IPS-18c (cell line): ENCODE results near the gene CREB5.

ENCODE experiments used
- H3K4me3 ChIP-seq: 2 replicates; pipeline ENCODE4 v1.7.0; 2013; ENCODE audit warnings: low read depth, mild to moderate bottlenecking, low read length, moderate library complexity; ENCODE audit not compliant: insufficient read depth
- H3K9me3 ChIP-seq: one replicate; pipeline ENCODE4 v1.6.1; 2013; ENCODE audit warnings: mild to moderate bottlenecking, low read length, moderate library complexity; ENCODE audit not compliant: control insufficient read depth, insufficient read depth

CREB5 gene

GRCh38 chr7:28643584-28644340 is 231.4 kb downstream of the CREB5 start:
- Histone ChIP-seq H3K4me3 (no peak overlapping the region), H3K9me3 (peaks cover 2% of the 10 kb centered on the region)

- H3K4me3 ChIP-seq = no peak overlapping the region
- peaks cover 2% of the 10 kb centered on the region for H3K9me3 ChIP-seq
Observed at GRCh38 chr7:28645866-28646265, 233.5 kb downstream of the CREB5 start.

DNA sequence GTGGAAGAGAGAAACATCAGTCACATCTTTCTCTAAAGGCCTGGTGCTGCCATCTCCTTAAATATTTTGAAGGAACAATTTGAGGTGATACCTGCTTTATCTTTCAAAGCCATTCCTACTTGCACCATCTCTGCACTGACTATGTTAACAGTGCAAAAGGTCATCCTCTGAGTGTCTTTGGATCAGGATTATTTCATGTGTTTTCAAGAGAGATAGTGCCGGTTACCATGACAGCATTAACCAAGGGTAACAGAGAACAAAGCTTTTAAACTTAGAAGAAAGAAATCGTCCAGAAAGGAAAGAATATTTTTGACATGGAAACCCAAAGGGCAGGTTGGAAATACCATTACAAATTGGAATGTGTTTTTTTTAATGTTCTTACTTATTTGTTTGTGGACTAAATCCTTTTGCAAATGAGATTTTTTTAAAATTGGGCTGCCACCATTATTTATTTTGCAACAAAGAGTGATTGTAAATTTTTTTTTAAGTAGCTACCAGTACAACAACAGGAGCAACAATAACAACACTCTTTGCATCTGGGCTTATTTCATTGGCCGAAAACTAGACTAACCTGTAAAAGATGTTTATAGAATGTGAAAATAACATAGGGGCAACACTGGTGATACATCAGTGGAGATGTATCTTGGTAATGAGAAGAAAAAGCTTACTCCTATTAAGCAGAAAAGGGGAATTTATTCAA is 234.2 kb downstream of the CREB5 start:
- Histone ChIP-seq H3K9me3 (peaks cover 2% of the 10 kb centered on the region), H3K4me3 (no peak overlapping the region)

GRCh38 chr7:28647076-28647421 is 234.7 kb downstream of the CREB5 start:
- H3K9me3 ChIP-seq = peaks cover 2% of the 10 kb centered on the region
- H3K4me3 ChIP-seq = no peak overlapping the region

DNA sequence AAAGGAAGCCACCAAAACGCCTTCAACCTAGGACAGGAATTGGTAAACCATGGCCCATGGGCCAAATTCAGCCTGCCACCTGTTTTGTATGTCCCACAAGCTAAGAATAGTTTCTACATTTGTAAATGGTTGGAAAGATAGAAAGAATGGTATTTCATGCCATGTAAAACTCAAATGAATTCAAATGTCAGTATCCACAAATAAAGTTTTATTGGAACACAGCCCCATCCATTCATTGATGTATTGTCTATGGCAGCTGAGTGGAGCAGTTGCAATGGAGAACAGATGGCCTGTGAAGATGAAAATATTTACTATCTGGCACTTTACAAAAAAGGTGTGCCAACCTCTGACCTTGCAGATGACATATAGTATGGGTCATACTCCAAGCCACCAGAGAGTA is 236.9 kb downstream of the CREB5 start:
- no peak overlapping the region for H3K4me3 ChIP-seq
- peaks cover 2% of the 10 kb centered on the region for H3K9me3 ChIP-seq

- no peak overlapping the region for H3K4me3 ChIP-seq
- peaks cover under 1% of the 10 kb centered on the region for H3K9me3 ChIP-seq
Observed at GRCh38 chr7:28649811-28650210, 237.5 kb downstream of the CREB5 start.

DNA sequence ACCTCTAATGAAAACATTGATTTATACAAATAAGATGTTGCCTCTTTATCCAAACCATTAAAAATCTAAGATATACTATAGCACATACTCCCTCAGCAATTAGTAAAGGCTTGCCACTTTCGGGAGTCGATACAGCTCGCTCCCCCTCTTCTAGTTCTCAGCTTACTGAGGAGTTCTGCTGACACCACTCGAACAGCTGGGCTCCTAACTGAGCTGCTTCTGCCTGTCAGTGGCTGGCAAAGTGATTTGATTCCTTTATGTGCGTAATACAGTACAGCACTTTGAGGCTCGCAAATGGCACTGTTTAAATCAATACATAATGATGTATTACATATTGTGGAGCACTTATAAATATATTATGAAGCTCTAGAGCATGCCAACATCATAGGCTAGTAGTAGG is 241.8 kb downstream of the CREB5 start:
- no peaks in the 10 kb centered on the region for H3K9me3 ChIP-seq
- H3K4me3 ChIP-seq = no peak overlapping the region

GRCh38 chr7:28656529-28656928 is 244.2 kb downstream of the CREB5 start:
- H3K9me3 ChIP-seq = no peaks in the 10 kb centered on the region
- no peak overlapping the region for H3K4me3 ChIP-seq

- Histone ChIP-seq H3K9me3 (no peaks in the 10 kb centered on the region), H3K4me3 (no peak overlapping the region)
Observed at GRCh38 chr7:28658381-28658780, 246.1 kb downstream of the CREB5 start.

GRCh38 chr7:28660132-28660531 is 247.8 kb downstream of the CREB5 start:
- no peaks in the 10 kb centered on the region for H3K9me3 ChIP-seq
- H3K4me3 ChIP-seq = no peak overlapping the region

DNA sequence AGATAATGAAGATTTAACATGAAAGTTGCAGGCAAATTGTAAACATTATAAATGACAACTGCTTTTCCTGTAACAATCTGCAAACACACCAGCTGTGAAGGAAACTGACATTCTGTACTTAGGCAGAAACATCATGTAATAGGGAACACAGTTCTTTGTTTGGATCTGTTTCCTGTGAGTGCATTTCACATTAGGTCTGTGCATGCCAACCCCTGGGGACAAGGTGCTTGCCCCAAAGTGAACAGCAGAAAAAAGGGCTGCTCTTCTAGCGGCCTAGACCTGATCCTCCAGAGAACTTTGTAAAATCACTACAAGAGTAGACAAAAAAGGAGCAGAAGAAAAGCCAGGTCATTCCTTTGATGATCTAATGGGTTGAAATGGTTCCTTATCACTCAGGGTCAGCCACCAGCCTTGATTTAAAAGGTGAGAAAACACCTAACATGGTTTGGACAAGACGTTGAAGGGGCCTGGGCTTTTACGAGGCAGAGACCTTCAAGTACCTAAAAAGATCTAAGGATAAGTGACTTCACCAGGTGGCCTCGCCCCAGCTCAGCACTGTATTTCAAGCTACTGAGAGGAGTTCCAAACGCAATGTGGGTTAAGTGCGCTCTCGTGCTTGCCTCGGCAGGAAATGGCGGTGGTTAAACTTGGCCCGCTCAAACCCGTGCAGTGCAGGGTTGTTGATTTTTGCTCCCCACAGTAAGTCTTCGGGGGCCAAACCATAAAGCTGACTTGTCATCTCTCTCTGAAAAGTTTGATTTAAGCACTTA is 249.7 kb downstream of the CREB5 start:
- no peaks in the 10 kb centered on the region for H3K9me3 ChIP-seq
- H3K4me3 ChIP-seq = no peak overlapping the region

DNA sequence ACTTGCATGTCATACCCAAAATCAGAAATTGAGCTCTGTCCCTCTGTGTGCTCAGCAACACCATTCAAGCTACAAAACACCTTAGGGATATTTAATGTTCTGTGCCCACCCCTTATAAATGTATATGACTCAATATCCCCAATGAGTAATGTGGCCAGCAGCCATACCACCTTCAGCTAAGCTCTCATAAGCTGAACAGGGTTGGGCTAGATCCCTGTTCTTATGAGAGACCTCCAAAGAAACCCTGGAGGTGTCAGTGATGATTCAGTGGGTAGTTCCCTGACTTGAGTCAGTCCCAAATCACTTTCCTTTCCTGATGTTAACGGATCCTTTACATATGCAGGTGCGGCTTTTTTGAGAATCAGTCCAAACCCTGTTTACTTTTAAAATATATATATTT is 253.8 kb downstream of the CREB5 start:
- H3K4me3 ChIP-seq = no peak overlapping the region
- no peaks in the 10 kb centered on the region for H3K9me3 ChIP-seq

DNA sequence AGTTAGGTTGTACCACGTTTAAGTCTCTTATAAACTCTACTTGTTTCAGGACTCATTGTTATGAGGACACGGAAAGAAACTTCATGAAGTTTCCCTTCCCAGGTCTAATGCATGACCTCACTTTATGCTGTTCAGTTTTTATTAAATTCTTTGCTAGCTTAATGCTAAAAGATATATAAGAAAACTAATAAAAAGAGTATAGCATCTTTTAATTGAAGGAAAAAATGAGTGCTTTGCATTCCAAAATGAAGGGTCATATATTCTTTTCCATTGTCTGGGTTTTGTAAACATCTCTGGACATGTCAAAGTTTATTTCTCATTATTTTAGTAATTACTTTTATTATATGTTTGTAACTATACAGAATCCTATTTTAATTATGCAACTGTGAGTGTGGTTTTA is 255.8 kb downstream of the CREB5 start:
- Histone ChIP-seq H3K9me3 (no peaks in the 10 kb centered on the region), H3K4me3 (no peak overlapping the region)

GRCh38 chr7:28669330-28669729 is 257.0 kb downstream of the CREB5 start:
- H3K4me3 ChIP-seq = no peak overlapping the region
- no peaks in the 10 kb centered on the region for H3K9me3 ChIP-seq

DNA sequence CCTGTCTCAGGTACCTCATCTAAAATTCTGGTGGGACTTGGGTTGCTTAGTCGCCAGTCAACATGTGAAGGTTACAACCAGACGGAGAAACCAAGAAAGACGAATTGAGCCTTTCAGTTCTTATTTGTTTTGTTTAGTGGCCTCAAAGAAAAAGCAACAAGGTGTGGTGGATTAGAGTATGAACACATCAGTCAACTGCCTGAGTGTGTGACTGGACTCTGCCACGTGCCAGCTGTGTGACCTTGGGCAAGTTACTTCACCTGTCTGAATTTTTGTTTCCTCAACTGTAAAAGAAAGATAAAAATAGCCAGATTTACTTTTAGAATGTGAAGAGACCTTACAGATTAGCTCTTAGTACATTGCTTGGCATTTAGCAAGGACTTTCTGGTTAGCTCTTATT is 259.2 kb downstream of the CREB5 start:
- Histone ChIP-seq H3K4me3 (no peak overlapping the region), H3K9me3 (no peaks in the 10 kb centered on the region)

DNA sequence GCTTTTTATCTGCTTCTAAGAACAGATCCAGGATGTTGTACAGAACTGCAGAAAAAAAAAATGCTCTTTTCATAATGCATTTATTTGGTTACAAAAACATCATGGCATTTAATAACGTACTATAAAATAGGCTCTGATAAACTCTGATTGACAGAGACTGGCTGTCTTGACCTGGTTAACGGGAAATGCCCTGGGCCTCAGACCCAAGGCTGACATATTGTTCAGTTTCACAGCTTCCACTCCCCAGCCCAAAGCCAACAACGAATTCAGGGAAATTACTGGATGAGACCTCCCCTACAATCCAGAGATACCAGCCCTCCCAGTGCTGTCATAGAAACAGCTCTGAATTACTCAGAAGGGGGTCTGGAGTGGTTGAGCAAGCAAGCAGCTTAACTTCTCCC is 260.1 kb downstream of the CREB5 start:
- no peaks in the 10 kb centered on the region for H3K9me3 ChIP-seq
- H3K4me3 ChIP-seq = no peak overlapping the region

- Histone ChIP-seq H3K9me3 (no peaks in the 10 kb centered on the region), H3K4me3 (no peak overlapping the region)
Observed at GRCh38 chr7:28674359-28674782, 262.1 kb downstream of the CREB5 start.

DNA sequence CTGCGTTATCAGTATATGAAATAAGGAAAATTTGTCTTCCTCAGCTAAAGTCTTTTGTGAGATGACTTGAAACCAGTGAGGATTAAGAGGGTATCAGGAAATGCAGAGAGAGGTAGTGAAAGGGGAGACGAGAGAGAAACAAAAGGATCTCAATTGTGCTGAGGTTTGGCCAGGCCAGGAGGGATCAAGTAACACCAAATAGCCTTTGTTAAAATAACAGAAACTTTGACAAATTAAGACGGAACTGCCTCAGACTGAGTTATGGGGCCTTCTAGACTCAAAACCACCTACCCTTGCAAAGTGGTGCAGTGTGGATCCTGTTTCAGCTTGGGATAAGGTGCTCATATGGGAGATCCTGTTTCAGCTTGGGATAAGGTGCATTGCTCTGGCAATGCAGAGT is 263.1 kb downstream of the CREB5 start:
- Histone ChIP-seq H3K4me3 (no peak overlapping the region), H3K9me3 (no peaks in the 10 kb centered on the region)
